ENCODE measurements around the gene AMOT. TPM values are rescaled to one million over a fixed set of nuclear protein-coding genes. Genes with fewer than 3 reads are reported as not detected.
"Not testable (repeated sequence)": the region's sequence is repeated elsewhere in the genome, so short reads cannot be mapped to it uniquely, and the experiment has no call there.

Gene AMOT
- total RNA-seq, 6 experiments from 2014 or later, result 2.9 to 9.6 (median 6.0) TPM

GRCh38 chrX:112865464-112866025 is 24.9 kb upstream of the AMOT start:
- intact Hi-C loops (cut with DNase I), result no loop called here
- WGBS (ENCODE audit: insufficient coverage, low coverage, low lambda C conversion rate, missing lambda C conversion rate), result 56% methylated on average over 4 of the region's 4 CpGs
- Histone ChIP-seq H3K36me3 (no peaks in the 10 kb centered on the region), H3K4me1 (peaks cover 0 to 4% (median 0%) of the 10 kb centered on the region in 4 donors), H3K27ac (no peak overlapping the region), H3K9me3 (no peaks in the 10 kb centered on the region), H3K27me3 (peaks cover 0 to 4% of the 10 kb centered on the region in 2 donors), H3K4me3 (no peak overlapping the region)
- peak; percentile 80 to 90 (median 86) for ATAC-seq
- peak in 1 of 3 donors; percentile 47 for DNase-seq
- no peak for TF ChIP-seq CTCF (IDR thresholded peaks at IDR 0.05)
- no peak for TF ChIP-seq POLR2A (IDR thresholded peaks at IDR 0.05)

GRCh38 chrX:112863850-112864249 is 23.2 kb upstream of the AMOT start:
- TF ChIP-seq POLR2A (IDR thresholded peaks at IDR 0.05) (no peak), CTCF (IDR thresholded peaks at IDR 0.05) (no peak)
- intact Hi-C loops (cut with DNase I), result no loop called here
- WGBS (ENCODE audit: insufficient coverage, low coverage, low lambda C conversion rate, missing lambda C conversion rate), result 35% methylated on average over 2 of the region's 2 CpGs
- ATAC-seq (peak; percentile 69 to 83 (median 74)), DNase-seq (no peak)
- Histone ChIP-seq H3K9me3 (no peaks in the 10 kb centered on the region), H3K4me3 (no peak overlapping the region), H3K4me1 (peaks cover 0 to 4% (median 0%) of the 10 kb centered on the region in 4 donors), H3K27ac (no peak overlapping the region), H3K27me3 (no peaks in the 10 kb centered on the region), H3K36me3 (no peaks in the 10 kb centered on the region)

- ATAC-seq, result no peak
- H3K27ac ChIP-seq, result no peak overlapping the region
- intact Hi-C loops (cut with DNase I), result no loop called here
- H3K9me3 ChIP-seq, result no peaks in the 10 kb centered on the region
- 69% methylated on average over 5 of the region's 5 CpGs for WGBS (ENCODE audit: insufficient coverage, low coverage, low lambda C conversion rate, missing lambda C conversion rate)
- H3K4me3 ChIP-seq, result no peak overlapping the region
- DNase-seq, result no peak
- no peaks in the 10 kb centered on the region for H3K36me3 ChIP-seq
- H3K4me1 ChIP-seq, result no peaks in the 10 kb centered on the region
- no peaks in the 10 kb centered on the region for H3K27me3 ChIP-seq
- TF ChIP-seq CTCF (IDR thresholded peaks at IDR 0.05), result no peak
- TF ChIP-seq POLR2A (IDR thresholded peaks at IDR 0.05), result no peak
Measured at GRCh38 chrX:112857478-112857878, 16.8 kb upstream of the AMOT start.

GRCh38 chrX:112854901-112855300 is 14.3 kb upstream of the AMOT start:
- ATAC-seq; H3K9me3 ChIP-seq; intact Hi-C loops (cut with DNase I); H3K27ac ChIP-seq; H3K4me3 ChIP-seq; H3K36me3 ChIP-seq; H3K27me3 ChIP-seq; H3K4me1 ChIP-seq; DNase-seq: not testable (repeated sequence)
- WGBS (ENCODE audit: insufficient coverage, low coverage, low lambda C conversion rate, missing lambda C conversion rate), result no CpG with 5 or more reads among the region's 26 CpGs

GRCh38 chrX:112852851-112853250 is 12.2 kb upstream of the AMOT start:
- no peak for ATAC-seq
- no peak overlapping the region for H3K4me3 ChIP-seq
- H3K27me3 ChIP-seq, result no peaks in the 10 kb centered on the region
- no peaks in the 10 kb centered on the region for H3K9me3 ChIP-seq
- intact Hi-C loops (cut with DNase I), result no loop called here
- no peaks in the 10 kb centered on the region for H3K4me1 ChIP-seq
- no peak for DNase-seq
- no peak for TF ChIP-seq POLR2A (IDR thresholded peaks at IDR 0.05)
- no peak for TF ChIP-seq CTCF (IDR thresholded peaks at IDR 0.05)
- H3K27ac ChIP-seq, result no peak overlapping the region
- H3K36me3 ChIP-seq, result no peaks in the 10 kb centered on the region
- WGBS (ENCODE audit: insufficient coverage, low coverage, low lambda C conversion rate, missing lambda C conversion rate), result 61% methylated on average over 3 of the region's 3 CpGs
